A673 (cell line): ENCODE measurements around the gene CD9.

ENCODE experiments used
- EZH2 ChIP-seq: fragments of 200-600 bp; sonication (generic); IDR thresholded peaks from 2 replicates; pipeline ENCODE4 v1.6.1; 2017; ENCODE audit warnings: borderline replicate concordance, low read depth, mild to moderate bottlenecking, mixed read lengths, antibody characterized with exemption, low read length; ENCODE audit not compliant: poor library complexity, severe bottlenecking
- TF ChIP-seq, protein P1 (sequence below): fragments of 300-800, 200-600 bp; sonication (generic); conservative IDR thresholded peaks from 2 replicates; pipeline ENCODE4 v1.5.1; 2017; ENCODE audit warnings: low read depth, mild to moderate bottlenecking, antibody characterized with exemption, low read length, moderate library complexity, mixed read lengths

DNA sequence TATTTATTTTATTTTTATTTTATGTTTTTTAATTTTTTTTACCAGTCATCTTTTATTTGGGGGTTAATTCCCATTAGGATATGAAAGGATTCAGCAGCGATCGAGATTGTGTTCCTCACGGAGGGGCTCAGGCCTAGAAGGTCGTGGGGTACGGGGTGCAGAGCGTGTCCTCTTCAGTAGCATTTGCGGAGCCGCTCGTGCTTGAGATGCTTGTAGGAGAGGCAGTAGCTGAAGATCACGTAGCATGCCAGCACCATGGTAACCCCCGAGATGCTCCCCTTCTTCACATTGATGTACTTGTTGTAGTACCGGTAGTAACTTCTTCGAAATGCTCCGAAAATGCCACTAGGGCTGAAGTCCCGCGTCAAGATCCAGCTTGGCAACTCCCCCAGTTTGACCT, 69.8 kb downstream of the CD9 start:
- TF ChIP-seq, protein P1, sequence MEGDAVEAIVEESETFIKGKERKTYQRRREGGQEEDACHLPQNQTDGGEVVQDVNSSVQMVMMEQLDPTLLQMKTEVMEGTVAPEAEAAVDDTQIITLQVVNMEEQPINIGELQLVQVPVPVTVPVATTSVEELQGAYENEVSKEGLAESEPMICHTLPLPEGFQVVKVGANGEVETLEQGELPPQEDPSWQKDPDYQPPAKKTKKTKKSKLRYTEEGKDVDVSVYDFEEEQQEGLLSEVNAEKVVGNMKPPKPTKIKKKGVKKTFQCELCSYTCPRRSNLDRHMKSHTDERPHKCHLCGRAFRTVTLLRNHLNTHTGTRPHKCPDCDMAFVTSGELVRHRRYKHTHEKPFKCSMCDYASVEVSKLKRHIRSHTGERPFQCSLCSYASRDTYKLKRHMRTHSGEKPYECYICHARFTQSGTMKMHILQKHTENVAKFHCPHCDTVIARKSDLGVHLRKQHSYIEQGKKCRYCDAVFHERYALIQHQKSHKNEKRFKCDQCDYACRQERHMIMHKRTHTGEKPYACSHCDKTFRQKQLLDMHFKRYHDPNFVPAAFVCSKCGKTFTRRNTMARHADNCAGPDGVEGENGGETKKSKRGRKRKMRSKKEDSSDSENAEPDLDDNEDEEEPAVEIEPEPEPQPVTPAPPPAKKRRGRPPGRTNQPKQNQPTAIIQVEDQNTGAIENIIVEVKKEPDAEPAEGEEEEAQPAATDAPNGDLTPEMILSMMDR, result no peak
- no peak for TF ChIP-seq EZH2
